Ishikawa (cell line): ENCODE results near the gene RARB.

ENCODE experiments used
- CEBPB ChIP-seq: IDR thresholded peaks from 2 replicates; pipeline ENCODE4 v1.6.1; 2012
- CREB1 ChIP-seq: IDR thresholded peaks from 2 replicates; pipeline ENCODE4 v1.6.1; 2012; ENCODE audit warnings: low read depth
- EGR1 ChIP-seq: IDR thresholded peaks from 2 replicates; pipeline ENCODE4 v1.6.1; 2012
- EP300 ChIP-seq: IDR thresholded peaks from 2 replicates; pipeline ENCODE4 v1.6.1; 2012; ENCODE audit warnings: borderline replicate concordance
- FOXM1 ChIP-seq: IDR thresholded peaks from 2 replicates; pipeline ENCODE4 v1.6.1; 2012; ENCODE audit warnings: low read depth, borderline replicate concordance
- MAX ChIP-seq: IDR thresholded peaks from 2 replicates; pipeline ENCODE4 v1.6.1; 2012
- NFIC ChIP-seq: IDR thresholded peaks from 2 replicates; pipeline ENCODE4 v1.6.1; 2012
- RAD21 ChIP-seq: IDR thresholded peaks from 2 replicates; pipeline ENCODE4 v1.6.1; 2012; ENCODE audit warnings: low read depth
- REST ChIP-seq: IDR thresholded peaks from 2 replicates; pipeline ENCODE4 v1.6.1; 2012; ENCODE audit warnings: low read depth, mild to moderate bottlenecking
- TAF1 ChIP-seq: IDR thresholded peaks from 2 replicates; pipeline ENCODE4 v1.6.1; 2012; ENCODE audit warnings: low read depth, mild to moderate bottlenecking
- TCF12 ChIP-seq: IDR thresholded peaks from 2 replicates; pipeline ENCODE4 v1.6.1; 2012; ENCODE audit warnings: low read depth
- TEAD4 ChIP-seq: IDR thresholded peaks from 2 replicates; pipeline ENCODE4 v1.6.1; 2012
- USF1 ChIP-seq: IDR thresholded peaks from 2 replicates; pipeline ENCODE4 v1.6.1; 2012
- YY1 ChIP-seq: IDR thresholded peaks from 2 replicates; pipeline ENCODE4 v1.6.1; 2012; ENCODE audit warnings: low read depth
- ZBTB7A ChIP-seq: IDR thresholded peaks from 2 replicates; pipeline ENCODE4 v1.6.1; 2012; ENCODE audit warnings: low read depth

Gene RARB

GRCh38 chr3:25619382-25619781 lies 191.3 kb downstream of the RARB start:
- TF ChIP-seq RAD21: no peak
- no peak for TF ChIP-seq NFIC
- TF ChIP-seq EP300: no peak
- no peak for TF ChIP-seq CEBPB
- TF ChIP-seq TEAD4: no peak
- no peak for TF ChIP-seq TAF1
- TF ChIP-seq ZBTB7A: no peak
- TF ChIP-seq MAX: no peak
- no peak for TF ChIP-seq EGR1
- no peak for TF ChIP-seq FOXM1
- TF ChIP-seq USF1: no peak
- TF ChIP-seq YY1: no peak
- no peak for TF ChIP-seq REST
- TF ChIP-seq CREB1: no peak
- TF ChIP-seq TCF12: no peak

GRCh38 chr3:25620493-25620892 lies 192.4 kb downstream of the RARB start:
- TF ChIP-seq RAD21 (no peak), TCF12 (no peak), EGR1 (no peak), TAF1 (no peak), REST (no peak), ZBTB7A (no peak), CEBPB (no peak), EP300 (no peak), YY1 (no peak)

- TF ChIP-seq ZBTB7A (no peak), EGR1 (no peak), TCF12 (no peak), YY1 (no peak), TEAD4 (no peak), RAD21 (no peak), TAF1 (no peak), CEBPB (no peak), REST (no peak)
These were observed 193.0 kb downstream of the RARB start for GRCh38 chr3:25621087-25621486.

- TF ChIP-seq USF1 (no peak), EP300 (no peak), ZBTB7A (no peak), CEBPB (no peak), NFIC (no peak), REST (no peak), YY1 (no peak), TAF1 (no peak), MAX (no peak), CREB1 (no peak), TCF12 (no peak), RAD21 (no peak), TEAD4 (no peak), FOXM1 (no peak)
These were observed 203.9 kb downstream of the RARB start for GRCh38 chr3:25631989-25632388.
